ENCODE measurements around the gene TBC1D8B.

DNA sequence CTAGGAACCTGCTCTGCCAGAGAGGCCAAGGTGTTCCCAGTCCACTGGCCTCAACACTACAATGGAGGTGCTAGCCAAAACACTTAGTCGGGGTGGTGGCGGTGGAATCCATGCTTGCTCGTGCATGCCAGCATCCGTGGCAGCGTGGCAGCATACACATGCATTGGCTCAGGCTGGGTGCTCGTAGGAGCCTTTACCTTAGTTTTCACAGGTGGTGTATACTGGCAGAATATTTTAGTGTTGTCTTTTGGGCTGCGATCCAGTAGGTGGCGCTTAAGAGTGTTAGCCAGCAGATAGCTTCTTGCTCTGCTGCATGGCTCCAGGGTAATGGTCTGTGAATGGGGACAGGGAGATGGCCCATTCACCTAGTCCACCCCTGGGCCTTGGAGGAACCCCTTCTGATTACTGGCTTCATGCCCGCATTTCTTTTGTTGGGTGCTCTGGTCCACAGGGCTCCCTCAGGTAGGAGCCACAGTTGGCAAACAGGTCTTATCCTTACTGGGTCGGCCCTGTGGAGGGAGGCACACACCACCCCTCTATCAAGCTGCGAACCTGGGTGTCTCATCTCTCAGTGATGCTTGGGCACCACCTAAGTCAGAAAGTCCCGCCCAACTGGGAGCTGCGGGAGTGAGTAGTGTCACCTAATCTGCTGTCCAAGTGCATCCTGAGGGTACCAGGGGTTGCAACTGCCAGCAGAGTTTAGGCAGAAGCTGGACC lies 60.7 kb downstream of the TBC1D8B start:
- TF ChIP-seq, protein P1, sequence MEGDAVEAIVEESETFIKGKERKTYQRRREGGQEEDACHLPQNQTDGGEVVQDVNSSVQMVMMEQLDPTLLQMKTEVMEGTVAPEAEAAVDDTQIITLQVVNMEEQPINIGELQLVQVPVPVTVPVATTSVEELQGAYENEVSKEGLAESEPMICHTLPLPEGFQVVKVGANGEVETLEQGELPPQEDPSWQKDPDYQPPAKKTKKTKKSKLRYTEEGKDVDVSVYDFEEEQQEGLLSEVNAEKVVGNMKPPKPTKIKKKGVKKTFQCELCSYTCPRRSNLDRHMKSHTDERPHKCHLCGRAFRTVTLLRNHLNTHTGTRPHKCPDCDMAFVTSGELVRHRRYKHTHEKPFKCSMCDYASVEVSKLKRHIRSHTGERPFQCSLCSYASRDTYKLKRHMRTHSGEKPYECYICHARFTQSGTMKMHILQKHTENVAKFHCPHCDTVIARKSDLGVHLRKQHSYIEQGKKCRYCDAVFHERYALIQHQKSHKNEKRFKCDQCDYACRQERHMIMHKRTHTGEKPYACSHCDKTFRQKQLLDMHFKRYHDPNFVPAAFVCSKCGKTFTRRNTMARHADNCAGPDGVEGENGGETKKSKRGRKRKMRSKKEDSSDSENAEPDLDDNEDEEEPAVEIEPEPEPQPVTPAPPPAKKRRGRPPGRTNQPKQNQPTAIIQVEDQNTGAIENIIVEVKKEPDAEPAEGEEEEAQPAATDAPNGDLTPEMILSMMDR (IDR thresholded peaks at IDR 0.05): peak; percentile 26
- no peak for TF ChIP-seq EZH2 (IDR thresholded peaks at IDR 0.05; ENCODE audit: borderline replicate concordance, insufficient read depth, low read depth, low read length, poor library complexity, severe bottlenecking)
